K562 (cell line): ENCODE measurements around the gene SETD3. TPM values are rescaled to one million over a fixed set of nuclear protein-coding genes. Genes with fewer than 3 reads are reported as not detected.

Source experiments
- ATAC-seq: fragments of 200-7000 bp; cut with Tn5 transposase; 3 replicates; pipeline ENCODE4 v1.9.1; 2020; ENCODE audit warnings: moderate library complexity
- BruUV-seq: library from RNA; stranded (reverse); fragments of 400-500 nt; replicated peaks from 2 replicates; lab custom pipeline; 2021; lab: Mats Ljungman, UMichigan
- CTCF ChIA-PET: fragments of 300-600 bp; formaldehyde crosslinking; extraction: SDS; loops from one replicate; lab custom pipeline; 2021; ENCODE audit warnings: low intra/inter-chr PET ratio; lab: Yijun Ruan, JAX
- POLR2A ChIA-PET: fragments of 300-600, 350-650 bp; sonication (Branson Sonifier 250); formaldehyde crosslinking; extraction: SDS; loops from one replicate; lab custom pipeline; 2021; ENCODE audit warnings: antibody characterized with exemption, inconsistent platforms; lab: Yijun Ruan, JAX
- DNase-seq, 4 experiments: peaks; one replicate each; pipeline versions ENCODE4 v3.0.0 to v3.0.0-alpha.2; 2011 to 2018; ENCODE audit warnings: low spot score in 3 of 4, mixed read lengths in 3 of 4; ENCODE audit errors: extremely low read depth in 1 of 4
- FAIRE-seq: peaks from 2 replicates; lab custom pipeline; 2011; peaks lifted over from hg19 to GRCh38; lab: Jason Lieb, UNC
- H2AFZ ChIP-seq: 2 replicates; pipeline ENCODE4 v1.6.0; 2011; ENCODE audit warnings: low read depth, low read length, control low read depth, inconsistent platforms
- H3K27ac ChIP-seq: fragments of 200-600 bp; 3 replicates; pipeline ENCODE4 v1.8.0; 2011; ENCODE audit warnings: low read depth, mild to moderate bottlenecking, control low read depth, inconsistent platforms, low read length, moderate library complexity, mixed read lengths; ENCODE audit errors: extremely low read depth
- H3K27me3 ChIP-seq, 2 experiments: fragments of 300-600 bp in 1 of 2; 2 replicates in 1 of 2; 3 replicates in 1 of 2; pipeline versions ENCODE4 v1.6.0 to v1.8.0; 2011; ENCODE audit warnings: inconsistent platforms in 2 of 2, low read length in 2 of 2, mild to moderate bottlenecking in 1 of 2, mixed read lengths in 1 of 2, moderate library complexity in 1 of 2; ENCODE audit not compliant: control insufficient read depth in 2 of 2, insufficient read depth in 2 of 2
- H3K36me3 ChIP-seq: fragments of 300-600 bp; 3 replicates; pipeline ENCODE4 v1.8.0; 2011; ENCODE audit warnings: mild to moderate bottlenecking, low read length, inconsistent platforms; ENCODE audit not compliant: control insufficient read depth, insufficient read depth
- H3K4me1 ChIP-seq, 2 experiments: fragments of 200-600 bp in 1 of 2; replicated peaks in 1 of 2; 2 replicates in 1 of 2; 3 replicates in 1 of 2; pipeline versions ENCODE4 v1.5.1 to v1.8.0; 2011; ENCODE audit warnings: inconsistent platforms in 2 of 2, low read length in 2 of 2, mild to moderate bottlenecking in 1 of 2, mixed read lengths in 1 of 2, moderate library complexity in 1 of 2; ENCODE audit not compliant: control insufficient read depth in 2 of 2, insufficient read depth in 2 of 2
- H3K4me2 ChIP-seq: 2 replicates; pipeline ENCODE4 v1.6.1; 2011; ENCODE audit warnings: low read length, control low read depth, inconsistent platforms, mixed read lengths; ENCODE audit not compliant: insufficient read depth
- H3K4me3 ChIP-seq: fragments of 200-600 bp; sonication (generic), shearing (Covaris generic); 2 replicates; pipeline ENCODE4 v1.5.1; 2016; ENCODE audit warnings: control low read depth, inconsistent platforms
- H3K79me2 ChIP-seq: fragments of 200-600 bp; 3 replicates; pipeline ENCODE4 v1.8.0; 2011; ENCODE audit warnings: low read length, inconsistent platforms; ENCODE audit not compliant: control insufficient read depth, insufficient read depth
- H3K9ac ChIP-seq, 2 experiments: 2 replicates each; pipeline versions ENCODE4 v1.6.0 to v1.6.1; 2011; ENCODE audit warnings: low read depth in 2 of 2, low read length in 2 of 2, control low read depth in 1 of 2, inconsistent platforms in 1 of 2, mild to moderate bottlenecking in 1 of 2, mixed read lengths in 1 of 2; ENCODE audit not compliant: insufficient read depth in 1 of 2
- H3K9me1 ChIP-seq: one replicate; pipeline ENCODE4 v1.6.0; 2011; ENCODE audit warnings: inconsistent platforms, mild to moderate bottlenecking, low read length, moderate library complexity; ENCODE audit not compliant: control insufficient read depth, insufficient read depth
- H3K9me3 ChIP-seq: replicated peaks from 2 replicates; pipeline ENCODE4 v1.5.1; 2011; ENCODE audit warnings: low read depth, low read length, inconsistent platforms; ENCODE audit not compliant: control insufficient read depth, insufficient read depth
- H4K20me1 ChIP-seq: replicated peaks from 2 replicates; pipeline ENCODE4 v1.6.1; 2011; ENCODE audit warnings: low read length, inconsistent platforms, mixed read lengths; ENCODE audit not compliant: control insufficient read depth, insufficient read depth
- CBFA2T3 ChIP-seq: fragments of 450-650 bp; IDR thresholded peaks from 2 replicates; pipeline ENCODE4 v1.6.1; 2017
- CREM ChIP-seq: IDR thresholded peaks from 2 replicates; pipeline ENCODE4 v1.6.1; 2014; ENCODE audit warnings: antibody characterized with exemption, low read depth
- CXXC5 ChIP-seq: fragments of 250-450 bp; sonication (Bioruptor Pico); IDR thresholded peaks from 2 replicates; pipeline ENCODE4 v1.8.0; 2022; ENCODE audit warnings: inconsistent platforms, mild to moderate bottlenecking, moderate library complexity
- FOXP1 ChIP-seq: sonication (generic); formaldehyde crosslinking; IDR thresholded peaks from 2 replicates; pipeline ENCODE4 v1.8.0; 2022; ENCODE audit warnings: mild to moderate bottlenecking, missing genetic modification reagents
- RAD51 ChIP-seq: fragments of 450-650 bp; IDR thresholded peaks from 2 replicates; pipeline ENCODE4 v1.7.1; 2016; ENCODE audit warnings: low read depth, mild to moderate bottlenecking, borderline replicate concordance
- RBM34 ChIP-seq: fragments of 200-400 bp; formaldehyde crosslinking; IDR thresholded peaks from 2 replicates; pipeline ENCODE4 v1.6.1; 2018; ENCODE audit warnings: low read length, borderline replicate concordance; ENCODE audit not compliant: insufficient read depth
- TBP ChIP-seq: optimal IDR thresholded peaks from 2 replicates; pipeline ENCODE3; 2011; ENCODE audit warnings: low read depth, low read length, improper control_type of control experiment
- TGIF2 ChIP-seq: sonication (generic); formaldehyde crosslinking; IDR thresholded peaks from 2 replicates; pipeline ENCODE4 v1.8.1; 2022; ENCODE audit warnings: mild to moderate bottlenecking, missing genetic modification reagents, moderate library complexity
- THRAP3 ChIP-seq: fragments of 450-650 bp; IDR thresholded peaks from 2 replicates; pipeline ENCODE4 v1.6.1; 2016; ENCODE audit warnings: mild to moderate bottlenecking, inconsistent platforms, borderline replicate concordance
- ZNF239 ChIP-seq: fragments of 250-450 bp; sonication (Bioruptor Pico); IDR thresholded peaks from 2 replicates; pipeline ENCODE4 v1.4.0; 2020; ENCODE audit warnings: mild to moderate bottlenecking
- ZNF764 ChIP-seq: fragments of 250-450 bp; sonication (Bioruptor Pico); IDR thresholded peaks from 2 replicates; pipeline ENCODE4 v1.4.0; 2020; ENCODE audit warnings: low read depth, mild to moderate bottlenecking, moderate library complexity
- WGBS: fragments of 100-300 bp; shearing (Covaris generic); methylation state at CpG from one replicate; pipeline ENCODE4 v1.1.6; 2016; ENCODE audit warnings: low coverage, mixed read lengths; ENCODE audit not compliant: insufficient coverage; ENCODE audit errors: missing lambda C conversion rate; 5-methylcytosine and 5-hydroxymethylcytosine counted together
- in situ Hi-C: fragments of 300-500 bp; cut with MboI; formaldehyde crosslinking; loops from 4 replicates; pipeline ENCODE4 v1.15.0; 2018; ENCODE audit warnings: inconsistent platforms, mixed read lengths
- intact Hi-C: fragments of 100-400 bp; cut with micrococcal nuclease; formaldehyde crosslinking; loops from 2 replicates; pipeline ENCODE4 v1.14.2; 2022
- polyA plus RNA-seq, 8 experiments: library from polyadenylated mRNA; depleted of rRNA in 4 of 8; stranded (reverse) in 5 of 8; unstranded in 3 of 8; fragments of >200 nt; fragmentation: Nextera tagmentation in 2 of 8; fragmentation: Illumina TruSeq in 1 of 8; extraction: Ambion mirVana in 2 of 8; extraction: Trizol in 1 of 8; gene quantifications; 2 replicates each; pipeline versions ENCODE4 v1.2.1 to v1.2.3, GENCODE V29; 2011 to 2014; ENCODE audit warnings: inconsistent platforms in 1 of 8, missing spikeins in 1 of 8
- total RNA-seq, 7 experiments: library from RNA; depleted of rRNA in 6 of 7; stranded (reverse); fragments of >200 nt in 6 of 7; fragmentation: Illumina TruSeq in 2 of 7; extraction: Trizol in 2 of 7; gene quantifications; 2 replicates each; pipeline versions ENCODE4 v1.2.1 to v1.2.3, GENCODE V29; 2011 to 2021; ENCODE audit warnings: low replicate concordance in 1 of 7
- TF ChIP-seq, protein P1 (sequence below): sonication (generic); formaldehyde crosslinking; IDR thresholded peaks from 2 replicates; pipeline ENCODE4 v1.8.1; 2022; ENCODE audit warnings: missing genetic modification reagents
- TF ChIP-seq, protein P2 (sequence below), 3 experiments: fragments of 200-800 bp in 1 of 3; fragments of 250-450 bp in 1 of 3; fragments of 450-650 bp in 1 of 3; sonication (Bioruptor Pico) in 1 of 3; sonication (Bioruptor generic) in 1 of 3; formaldehyde crosslinking in 1 of 3; IDR thresholded peaks; 2 replicates each; pipeline versions ENCODE4 v1.6.1 to v1.8.0; 2016 to 2022; ENCODE audit warnings: mild to moderate bottlenecking in 2 of 3, missing genetic modification characterization in 2 of 3, missing compliant biosample characterization in 1 of 3, moderate library complexity in 1 of 3

The SETD3 gene
- total and polyA plus RNA-seq, 9 of the 15 experiments (the other 6 are each of a cell fraction or from before 2014, with no cell fraction given), result 8.5 to 35.9 (median 26.5) TPM

DNA sequence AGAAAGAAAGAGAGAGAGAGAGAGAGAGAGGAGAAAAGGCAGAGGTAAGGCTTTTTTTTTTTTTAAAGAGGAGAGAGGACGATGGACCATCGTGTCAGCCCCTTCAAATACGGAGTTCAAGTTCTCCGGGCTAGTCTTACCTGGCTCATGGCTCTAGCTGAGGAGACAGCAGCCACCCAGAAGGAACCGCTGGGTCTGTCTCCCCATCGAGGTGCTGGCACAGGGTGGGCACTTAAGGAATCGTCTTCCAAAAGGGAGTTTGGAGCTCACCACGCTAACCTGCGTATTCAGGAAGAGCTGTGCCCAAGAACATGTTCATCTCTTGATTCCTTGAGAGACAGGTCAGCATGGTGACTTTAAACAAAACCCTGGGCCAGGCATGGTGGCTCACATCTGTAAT is 102.7 kb downstream of the SETD3 start:
- H3K9me1 ChIP-seq, result no peaks in the 10 kb centered on the region
- BruUV-seq, result no TSS peak
- no peak for ATAC-seq
- no peak for TF ChIP-seq CREM
- no peak for TF ChIP-seq RAD51
- no peak for TF ChIP-seq RBM34
- no peak for TF ChIP-seq CBFA2T3
- TF ChIP-seq ZNF239 (CRISPR knock-in tag), result no peak
- TF ChIP-seq CXXC5 (CRISPR knock-in tag), result no peak
- TF ChIP-seq TBP, result no peak
- TF ChIP-seq TGIF2 (CRISPR knock-in tag), result no peak
- TF ChIP-seq, protein P1, sequence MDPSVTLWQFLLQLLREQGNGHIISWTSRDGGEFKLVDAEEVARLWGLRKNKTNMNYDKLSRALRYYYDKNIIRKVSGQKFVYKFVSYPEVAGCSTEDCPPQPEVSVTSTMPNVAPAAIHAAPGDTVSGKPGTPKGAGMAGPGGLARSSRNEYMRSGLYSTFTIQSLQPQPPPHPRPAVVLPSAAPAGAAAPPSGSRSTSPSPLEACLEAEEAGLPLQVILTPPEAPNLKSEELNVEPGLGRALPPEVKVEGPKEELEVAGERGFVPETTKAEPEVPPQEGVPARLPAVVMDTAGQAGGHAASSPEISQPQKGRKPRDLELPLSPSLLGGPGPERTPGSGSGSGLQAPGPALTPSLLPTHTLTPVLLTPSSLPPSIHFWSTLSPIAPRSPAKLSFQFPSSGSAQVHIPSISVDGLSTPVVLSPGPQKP (CRISPR knock-in tag), result no peak
- TF ChIP-seq THRAP3, result no peak
- no peak for TF ChIP-seq FOXP1 (CRISPR knock-in tag)
- TF ChIP-seq ZNF764 (CRISPR knock-in tag), result no peak
- TF ChIP-seq, protein P2, sequence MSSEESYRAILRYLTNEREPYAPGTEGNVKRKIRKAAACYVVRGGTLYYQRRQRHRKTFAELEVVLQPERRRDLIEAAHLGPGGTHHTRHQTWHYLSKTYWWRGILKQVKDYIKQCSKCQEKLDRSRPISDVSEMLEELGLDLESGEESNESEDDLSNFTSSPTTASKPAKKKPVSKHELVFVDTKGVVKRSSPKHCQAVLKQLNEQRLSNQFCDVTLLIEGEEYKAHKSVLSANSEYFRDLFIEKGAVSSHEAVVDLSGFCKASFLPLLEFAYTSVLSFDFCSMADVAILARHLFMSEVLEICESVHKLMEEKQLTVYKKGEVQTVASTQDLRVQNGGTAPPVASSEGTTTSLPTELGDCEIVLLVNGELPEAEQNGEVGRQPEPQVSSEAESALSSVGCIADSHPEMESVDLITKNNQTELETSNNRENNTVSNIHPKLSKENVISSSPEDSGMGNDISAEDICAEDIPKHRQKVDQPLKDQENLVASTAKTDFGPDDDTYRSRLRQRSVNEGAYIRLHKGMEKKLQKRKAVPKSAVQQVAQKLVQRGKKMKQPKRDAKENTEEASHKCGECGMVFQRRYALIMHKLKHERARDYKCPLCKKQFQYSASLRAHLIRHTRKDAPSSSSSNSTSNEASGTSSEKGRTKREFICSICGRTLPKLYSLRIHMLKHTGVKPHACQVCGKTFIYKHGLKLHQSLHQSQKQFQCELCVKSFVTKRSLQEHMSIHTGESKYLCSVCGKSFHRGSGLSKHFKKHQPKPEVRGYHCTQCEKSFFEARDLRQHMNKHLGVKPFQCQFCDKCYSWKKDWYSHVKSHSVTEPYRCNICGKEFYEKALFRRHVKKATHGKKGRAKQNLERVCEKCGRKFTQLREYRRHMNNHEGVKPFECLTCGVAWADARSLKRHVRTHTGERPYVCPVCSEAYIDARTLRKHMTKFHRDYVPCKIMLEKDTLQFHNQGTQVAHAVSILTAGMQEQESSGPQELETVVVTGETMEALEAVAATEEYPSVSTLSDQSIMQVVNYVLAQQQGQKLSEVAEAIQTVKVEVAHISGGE (CRISPR knock-in tag; IDR thresholded peaks at IDR 0.05), result no peak
- intact Hi-C loops, result no loop called here
- WGBS, result 14% methylated on average over 4 of the region's 9 CpGs
- no peak overlapping the region for H3K4me3 ChIP-seq
- peaks cover under 1 to 37% of the 10 kb centered on the region in 2 experiments; a peak in 3 of 5 replicates for H3K27me3 ChIP-seq
- DNase-seq, result no peak
- no peaks in the 10 kb centered on the region for H3K9me3 ChIP-seq
- H3K4me2 ChIP-seq, result no peak overlapping the region
- H3K36me3 ChIP-seq, result no peaks in the 10 kb centered on the region
- H4K20me1 ChIP-seq, result no peaks in the 10 kb centered on the region
- in situ Hi-C loops, result loop anchor here (25.0 kb wide), 1 partner anchor 509 kb away; no protein-coding TSS in a partner anchor
- H2AFZ ChIP-seq, result no peak overlapping the region
- ChIA-PET POLR2A (interaction anchor here (0.6 kb wide), 1 partner anchor 837 kb away, joined by 3 read pairs; no protein-coding TSS in a partner anchor), CTCF (no interaction called here)
- no peaks in the 10 kb centered on the region for H3K79me2 ChIP-seq
- H3K4me1 ChIP-seq, result no peaks in the 10 kb centered on the region; a peak in 1 of 5 replicates
- H3K9ac ChIP-seq, result no peak overlapping the region
- no peak overlapping the region for H3K27ac ChIP-seq
- FAIRE-seq, result no peak
